Lower leg skin (tissue), 4 donors: ENCODE results near the gene ELMOD1. TPM values are rescaled to one million over a fixed set of nuclear protein-coding genes. Genes with fewer than 3 reads are reported as not detected.

Source experiments
- DNase-seq, 2 donors: peaks; one replicate each; pipeline ENCODE4 v3.0.0-alpha.2; 2019; ENCODE audit warnings: low spot score in 2 of 2
- H3K4me3 ChIP-seq: fragments of 200-600 bp; sonication (generic); 2 replicates; pipeline ENCODE4 v1.5.1; 2017; ENCODE audit warnings: mild to moderate bottlenecking, low read depth; ENCODE audit not compliant: poor library complexity, severe bottlenecking
- POLR2A ChIP-seq, 2 donors: fragments of 450-650 bp; IDR thresholded peaks; one replicate each; pipeline ENCODE4 v1.6.1; 2016 to 2017; ENCODE audit warnings: antibody characterized with exemption in 2 of 2, mild to moderate bottlenecking in 1 of 2, moderate library complexity in 1 of 2
- WGBS, 2 donors: methylation state at CpG; one replicate each; pipeline ENCODE4 v1.1.5; 2018; 5-methylcytosine and 5-hydroxymethylcytosine counted together
- intact Hi-C: fragments of 100-400 bp; cut with DNase I; formaldehyde crosslinking; loops from one replicate; pipeline ENCODE4 v1.15.0; 2023; ENCODE audit warnings: low total_unique reads
- total RNA-seq, 4 donors: library from RNA; depleted of rRNA; stranded (reverse); fragments of >200 nt; gene quantifications; one replicate each; pipeline ENCODE4 v1.1.0, GENCODE V29; 2016
- TF ChIP-seq, protein P1 (sequence below), 3 donors: fragments of 450-650 bp; IDR thresholded peaks; one replicate each; pipeline ENCODE4 v1.5.1; 2016; ENCODE audit warnings: antibody characterized with exemption in 3 of 3, mild to moderate bottlenecking in 3 of 3, moderate library complexity in 2 of 3

ELMOD1 gene
- total RNA-seq, 4 donors from 2014 or later, result 48.2 to 164 (median 72.3) TPM

DNA sequence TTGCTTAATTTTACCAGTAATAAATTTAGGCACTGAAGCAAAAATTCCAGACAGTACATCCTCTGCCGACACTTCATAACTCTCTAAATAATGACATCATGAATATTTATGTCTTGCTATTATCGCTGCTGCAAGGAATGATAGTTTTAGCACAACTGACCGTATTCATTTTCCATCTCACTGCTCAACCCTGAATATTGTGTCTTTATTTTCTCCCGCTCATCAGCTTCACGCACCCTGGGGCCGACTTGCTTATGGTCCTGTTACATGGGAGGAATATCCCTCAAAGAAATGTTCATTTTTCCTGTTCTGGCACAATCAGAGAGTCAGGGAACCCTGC lies 87.7 kb downstream of the ELMOD1 start:
- no peak overlapping the region for H3K4me3 ChIP-seq
- intact Hi-C loops, result loop anchor here (10.0 kb wide), 1 partner anchor 84 kb away; the partner anchor contains the start of gene ELMOD1
- TF ChIP-seq, protein P1, sequence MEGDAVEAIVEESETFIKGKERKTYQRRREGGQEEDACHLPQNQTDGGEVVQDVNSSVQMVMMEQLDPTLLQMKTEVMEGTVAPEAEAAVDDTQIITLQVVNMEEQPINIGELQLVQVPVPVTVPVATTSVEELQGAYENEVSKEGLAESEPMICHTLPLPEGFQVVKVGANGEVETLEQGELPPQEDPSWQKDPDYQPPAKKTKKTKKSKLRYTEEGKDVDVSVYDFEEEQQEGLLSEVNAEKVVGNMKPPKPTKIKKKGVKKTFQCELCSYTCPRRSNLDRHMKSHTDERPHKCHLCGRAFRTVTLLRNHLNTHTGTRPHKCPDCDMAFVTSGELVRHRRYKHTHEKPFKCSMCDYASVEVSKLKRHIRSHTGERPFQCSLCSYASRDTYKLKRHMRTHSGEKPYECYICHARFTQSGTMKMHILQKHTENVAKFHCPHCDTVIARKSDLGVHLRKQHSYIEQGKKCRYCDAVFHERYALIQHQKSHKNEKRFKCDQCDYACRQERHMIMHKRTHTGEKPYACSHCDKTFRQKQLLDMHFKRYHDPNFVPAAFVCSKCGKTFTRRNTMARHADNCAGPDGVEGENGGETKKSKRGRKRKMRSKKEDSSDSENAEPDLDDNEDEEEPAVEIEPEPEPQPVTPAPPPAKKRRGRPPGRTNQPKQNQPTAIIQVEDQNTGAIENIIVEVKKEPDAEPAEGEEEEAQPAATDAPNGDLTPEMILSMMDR (IDR thresholded peaks at IDR 0.05), result no peak
- no peak for TF ChIP-seq POLR2A (IDR thresholded peaks at IDR 0.05)
- DNase-seq, result no peak
- WGBS, 2 donors, result 71 to 83% methylated on average over 6 of the region's 6 CpGs

DNA sequence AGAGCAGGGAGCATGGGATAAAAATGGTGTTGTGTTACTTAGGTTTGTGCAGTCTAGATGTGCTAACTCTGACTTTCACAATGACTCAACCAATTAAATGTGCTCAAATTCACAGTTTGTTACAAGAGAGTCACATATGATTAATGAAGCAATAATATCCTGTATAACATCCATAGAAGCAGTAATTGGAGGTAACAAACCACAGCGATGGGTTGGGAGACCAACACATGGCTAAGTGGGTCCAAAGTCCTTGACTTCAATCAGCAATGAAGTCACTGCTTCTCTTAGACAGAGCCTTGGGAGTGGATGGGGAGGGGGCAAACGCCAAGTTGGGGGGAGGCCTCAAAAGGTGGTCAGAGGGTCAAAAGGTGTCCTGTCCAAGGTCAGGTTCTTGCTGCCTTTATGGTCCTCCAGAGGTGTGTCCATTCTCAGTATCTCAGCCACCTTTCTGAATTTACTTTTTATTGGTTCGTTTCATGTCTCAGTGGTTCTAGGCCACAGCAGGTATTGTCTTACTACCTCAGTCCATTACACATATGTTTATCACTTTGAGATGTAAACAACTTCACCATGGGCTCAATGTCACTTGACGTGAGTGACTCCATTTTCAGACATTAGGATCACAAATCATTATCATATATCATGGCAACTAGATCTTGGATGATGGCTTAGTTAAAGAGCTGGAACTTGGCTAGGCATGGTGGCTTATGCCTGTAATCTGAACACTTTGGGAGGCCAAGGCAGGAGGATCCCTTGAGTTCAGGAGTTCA lies 88.5 kb downstream of the ELMOD1 start:
- TF ChIP-seq, protein P1 (IDR thresholded peaks at IDR 0.05), result no peak
- no peak for TF ChIP-seq POLR2A (IDR thresholded peaks at IDR 0.05)
- no peak for DNase-seq
- intact Hi-C loops, result loop anchor here (10.0 kb wide), 1 partner anchor 85 kb away; the partner anchor contains the start of gene ELMOD1
- no peak overlapping the region for H3K4me3 ChIP-seq
- 83 to 87% methylated on average over 4 of the region's 4 CpGs for WGBS, 2 donors

DNA sequence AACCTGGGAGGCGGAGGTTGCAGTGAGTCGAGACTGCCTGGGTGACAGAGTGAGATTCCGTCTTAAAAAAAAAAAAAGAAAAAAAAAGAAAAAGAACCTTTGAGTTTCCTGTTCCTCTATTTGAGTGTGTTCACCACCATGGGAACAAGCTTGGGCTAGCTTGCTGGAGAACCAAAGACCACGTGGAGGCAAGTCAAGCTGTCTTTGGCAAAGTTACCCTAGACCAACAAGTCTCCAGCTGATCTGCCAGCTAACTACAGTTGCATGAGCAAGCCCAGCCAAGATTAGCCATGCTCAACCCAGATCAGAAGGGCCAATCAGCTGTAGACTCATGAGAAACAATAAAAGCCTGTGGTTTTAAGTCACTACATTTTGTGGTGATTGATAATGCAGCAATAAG lies 91.2 kb downstream of the ELMOD1 start:
- TF ChIP-seq, protein P1 (IDR thresholded peaks at IDR 0.05), result no peak
- no peak for TF ChIP-seq POLR2A (IDR thresholded peaks at IDR 0.05)
- WGBS, 2 donors, result 53 to 55% methylated on average over 4 of the region's 4 CpGs
- peak in 1 of 2 donors; percentile 20 for DNase-seq
- H3K4me3 ChIP-seq, result no peak overlapping the region
- intact Hi-C loops, result no loop called here

DNA sequence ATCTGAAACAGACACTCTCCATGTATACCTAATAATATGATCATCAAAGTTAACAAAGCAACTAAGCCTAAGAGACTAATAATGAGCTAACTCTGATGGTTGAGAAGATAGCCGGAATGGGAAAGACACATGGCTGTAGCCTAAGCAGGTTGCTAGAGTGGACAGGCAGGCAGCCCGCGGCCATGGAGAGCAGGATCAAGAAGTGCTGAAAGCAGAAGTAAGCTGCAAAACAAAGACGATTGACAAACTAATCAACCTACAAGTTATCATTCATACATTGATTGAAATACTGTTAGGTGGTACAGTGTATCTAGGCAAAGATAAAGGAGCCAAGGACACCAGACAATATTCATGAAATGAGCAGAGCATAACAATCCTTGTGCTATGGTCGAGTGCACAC lies 91.6 kb downstream of the ELMOD1 start:
- intact Hi-C loops, result no loop called here

DNA sequence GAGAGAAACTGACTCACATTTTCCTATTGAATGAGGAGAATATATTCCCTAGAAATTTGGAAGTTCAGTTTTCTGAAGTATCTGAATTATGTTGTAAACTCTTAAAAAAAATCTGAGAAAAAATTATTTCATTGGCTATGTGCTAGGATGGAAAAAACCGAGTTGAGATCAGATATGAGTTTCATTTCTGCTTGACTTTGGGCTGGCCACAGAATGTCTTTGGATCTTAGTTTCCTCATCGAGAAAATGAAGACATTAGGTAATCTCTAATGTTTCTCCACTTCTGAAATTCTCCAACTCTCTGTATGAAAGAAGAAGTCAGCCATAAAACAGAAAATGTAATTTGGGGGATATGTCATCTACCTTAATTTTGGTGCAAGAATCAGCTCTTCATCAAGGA lies 92.1 kb downstream of the ELMOD1 start:
- H3K4me3 ChIP-seq, result no peak overlapping the region
- intact Hi-C loops, result no loop called here
- WGBS, 2 donors, result 76 to 79% methylated on average over 2 of the region's 2 CpGs
- no peak for DNase-seq
- no peak for TF ChIP-seq POLR2A (IDR thresholded peaks at IDR 0.05)
- TF ChIP-seq, protein P1 (IDR thresholded peaks at IDR 0.05), result no peak

More for the DNA sequence above, 91.6 kb downstream of the ELMOD1 start:
- no peak for DNase-seq
- TF ChIP-seq, protein P1 (IDR thresholded peaks at IDR 0.05), result no peak
- TF ChIP-seq POLR2A (IDR thresholded peaks at IDR 0.05), result no peak
- 77 to 84% methylated on average over 5 of the region's 5 CpGs for WGBS, 2 donors
- H3K4me3 ChIP-seq, result no peak overlapping the region
